ENCODE data around the gene ELF2. TPM values are rescaled to one million over a fixed set of nuclear protein-coding genes. Genes with fewer than 3 reads are reported as not detected.

Gene ELF2
- total RNA-seq, 2 donors from 2014 or later = 47.6 to 53.9 TPM

DNA sequence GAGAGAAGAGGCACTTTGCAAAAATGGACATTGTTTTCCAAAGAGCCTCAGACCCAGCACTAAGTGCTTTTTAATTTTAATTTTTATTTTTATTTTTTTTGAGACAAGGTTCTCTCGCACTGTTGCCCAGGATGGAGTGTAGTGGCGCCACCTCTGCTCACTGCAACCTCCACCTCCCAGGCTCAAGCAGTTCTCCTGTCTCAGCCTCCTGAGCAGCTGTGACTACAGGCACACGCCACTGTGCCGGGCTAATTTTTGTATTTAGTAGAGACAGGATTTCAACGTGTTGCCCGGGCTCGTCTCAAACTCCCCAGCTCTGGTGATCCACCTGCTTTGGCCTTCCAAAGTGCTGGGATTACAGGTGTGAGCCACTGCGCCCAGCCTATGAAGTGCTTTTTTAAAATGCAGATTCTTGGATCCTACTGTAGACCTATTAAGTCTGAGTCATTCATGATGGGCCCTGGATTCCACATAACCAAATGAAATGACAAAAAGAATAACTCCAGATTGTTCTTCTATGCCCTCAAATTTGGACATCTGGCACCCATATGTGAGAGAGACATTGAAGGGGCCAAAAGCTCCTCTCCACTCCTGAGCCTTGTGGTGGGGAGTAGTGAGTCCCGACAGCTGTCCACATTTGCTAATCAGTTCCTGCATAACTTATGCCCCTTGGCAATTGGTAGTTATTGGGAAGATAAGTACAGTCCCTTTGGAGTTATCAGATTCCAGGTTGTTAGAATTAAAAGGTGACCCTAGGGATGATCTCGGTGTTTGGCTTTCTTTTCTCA lies 157.9 kb downstream of the ELF2 start:
- H3K9me3 ChIP-seq (ENCODE audit: control insufficient read depth, low read length) = no peaks in the 10 kb centered on the region
- WGBS, 2 experiments (ENCODE audit: insufficient coverage in 1 of 2, insufficient read length in 1 of 2) = 64 to 69% methylated on average over 5 to 10 of the region's 10 CpGs
- no peak overlapping the region for H3K9ac ChIP-seq (ENCODE audit: extremely low read depth, low read length, poor library complexity, severe bottlenecking)
- peak overlapping the region; percentile 87 for H3K4me3 Mint-ChIP-seq
- no peaks in the 10 kb centered on the region for H3K27me3 Mint-ChIP-seq (ENCODE audit: insufficient read depth)
- H3K27me3 ChIP-seq (ENCODE audit: control insufficient read depth, insufficient read depth, low read length, poor library complexity, severe bottlenecking) = no peaks in the 10 kb centered on the region
- H3K9me3 Mint-ChIP-seq = no peaks in the 10 kb centered on the region
- H3K4me3 ChIP-seq (ENCODE audit: low read length) = peak overlapping the region; percentile 75
- peaks cover 15% of the 10 kb centered on the region for H3K4me1 ChIP-seq (ENCODE audit: control insufficient read depth, insufficient read depth, low read length)
- H3K27ac ChIP-seq (ENCODE audit: low read depth, low read length) = no peak overlapping the region
- peaks cover 47% of the 10 kb centered on the region for H3K4me1 Mint-ChIP-seq
- peak overlapping the region; percentile 26 for H3K27ac Mint-ChIP-seq
- peaks cover 16% of the 10 kb centered on the region for H3K36me3 ChIP-seq (ENCODE audit: control insufficient read depth, insufficient read depth, low read length)
- H3K36me3 Mint-ChIP-seq (ENCODE audit: low read depth) = peaks cover 12% of the 10 kb centered on the region
- TF ChIP-seq, protein P1, sequence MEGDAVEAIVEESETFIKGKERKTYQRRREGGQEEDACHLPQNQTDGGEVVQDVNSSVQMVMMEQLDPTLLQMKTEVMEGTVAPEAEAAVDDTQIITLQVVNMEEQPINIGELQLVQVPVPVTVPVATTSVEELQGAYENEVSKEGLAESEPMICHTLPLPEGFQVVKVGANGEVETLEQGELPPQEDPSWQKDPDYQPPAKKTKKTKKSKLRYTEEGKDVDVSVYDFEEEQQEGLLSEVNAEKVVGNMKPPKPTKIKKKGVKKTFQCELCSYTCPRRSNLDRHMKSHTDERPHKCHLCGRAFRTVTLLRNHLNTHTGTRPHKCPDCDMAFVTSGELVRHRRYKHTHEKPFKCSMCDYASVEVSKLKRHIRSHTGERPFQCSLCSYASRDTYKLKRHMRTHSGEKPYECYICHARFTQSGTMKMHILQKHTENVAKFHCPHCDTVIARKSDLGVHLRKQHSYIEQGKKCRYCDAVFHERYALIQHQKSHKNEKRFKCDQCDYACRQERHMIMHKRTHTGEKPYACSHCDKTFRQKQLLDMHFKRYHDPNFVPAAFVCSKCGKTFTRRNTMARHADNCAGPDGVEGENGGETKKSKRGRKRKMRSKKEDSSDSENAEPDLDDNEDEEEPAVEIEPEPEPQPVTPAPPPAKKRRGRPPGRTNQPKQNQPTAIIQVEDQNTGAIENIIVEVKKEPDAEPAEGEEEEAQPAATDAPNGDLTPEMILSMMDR (conservative IDR thresholded peaks at IDR 0.05) = peak; percentile 35
- peak; percentile 64 for DNase-seq

DNA sequence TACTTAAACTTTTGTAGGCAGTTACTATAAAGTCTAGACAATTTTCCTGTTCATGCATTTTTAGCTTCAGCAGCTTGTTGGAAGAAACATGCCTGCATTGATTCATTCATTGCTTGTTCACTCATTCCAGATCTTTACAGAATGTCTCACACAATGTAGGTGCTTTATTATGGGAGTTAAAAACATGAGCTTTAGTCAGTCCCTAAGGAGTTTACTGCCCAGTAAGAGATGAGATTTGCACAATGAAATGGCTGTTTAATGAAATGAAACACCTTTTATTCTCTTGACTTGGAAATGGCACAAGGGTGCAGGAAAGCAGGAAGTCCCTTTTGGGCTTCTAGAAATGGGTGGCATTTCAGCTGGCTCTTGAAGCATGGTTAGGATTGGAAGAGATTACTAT lies 158.5 kb downstream of the ELF2 start:
- no peak overlapping the region for H3K27ac ChIP-seq (ENCODE audit: low read depth, low read length)
- H3K9ac ChIP-seq (ENCODE audit: extremely low read depth, low read length, poor library complexity, severe bottlenecking) = no peak overlapping the region
- no peak for DNase-seq
- no peaks in the 10 kb centered on the region for H3K9me3 ChIP-seq (ENCODE audit: control insufficient read depth, low read length)
- peaks cover 17% of the 10 kb centered on the region for H3K4me1 ChIP-seq (ENCODE audit: control insufficient read depth, insufficient read depth, low read length)
- Mint-ChIP-seq H3K9me3 (no peaks in the 10 kb centered on the region), H3K27ac (no peak overlapping the region), H3K27me3 (ENCODE audit: insufficient read depth) (no peaks in the 10 kb centered on the region), H3K4me1 (peaks cover 50% of the 10 kb centered on the region), H3K36me3 (ENCODE audit: low read depth) (peaks cover 12% of the 10 kb centered on the region), H3K4me3 (peak overlapping the region; percentile 87)
- TF ChIP-seq, protein P1 (conservative IDR thresholded peaks at IDR 0.05) = no peak
- H3K4me3 ChIP-seq (ENCODE audit: low read length) = peak overlapping the region; percentile 75
- peaks cover 16% of the 10 kb centered on the region for H3K36me3 ChIP-seq (ENCODE audit: control insufficient read depth, insufficient read depth, low read length)
- no peaks in the 10 kb centered on the region for H3K27me3 ChIP-seq (ENCODE audit: control insufficient read depth, insufficient read depth, low read length, poor library complexity, severe bottlenecking)

DNA sequence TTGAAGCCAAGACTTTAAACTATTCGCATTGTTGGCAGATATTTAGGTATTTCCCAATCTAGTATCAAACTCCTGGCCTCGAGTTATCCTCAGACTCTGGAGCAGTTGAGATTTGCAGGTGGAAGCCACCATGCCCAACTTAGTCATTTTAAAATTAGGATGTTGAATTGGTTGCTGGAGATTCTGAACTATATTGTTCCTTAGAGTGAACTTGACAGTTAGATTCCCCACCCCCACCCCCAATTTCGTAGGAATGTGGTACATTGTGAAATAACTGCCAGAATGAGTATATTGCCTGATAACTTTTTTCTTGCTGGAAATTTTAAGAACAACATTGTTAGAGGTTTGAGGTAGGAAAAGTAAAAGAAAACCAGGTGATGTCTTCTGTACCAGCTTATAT lies 159.2 kb downstream of the ELF2 start:
- Histone ChIP-seq H3K27me3 (ENCODE audit: control insufficient read depth, insufficient read depth, low read length, poor library complexity, severe bottlenecking) (no peaks in the 10 kb centered on the region), H3K9ac (ENCODE audit: extremely low read depth, low read length, poor library complexity, severe bottlenecking) (no peak overlapping the region), H3K9me3 (ENCODE audit: control insufficient read depth, low read length) (no peaks in the 10 kb centered on the region), H3K27ac (ENCODE audit: low read depth, low read length) (no peak overlapping the region), H3K4me3 (ENCODE audit: low read length) (peak overlapping the region; percentile 75), H3K4me1 (ENCODE audit: control insufficient read depth, insufficient read depth, low read length) (peaks cover 13% of the 10 kb centered on the region), H3K36me3 (ENCODE audit: control insufficient read depth, insufficient read depth, low read length) (peaks cover 13% of the 10 kb centered on the region)
- Mint-ChIP-seq H3K27me3 (ENCODE audit: insufficient read depth) (no peaks in the 10 kb centered on the region), H3K27ac (no peak overlapping the region), H3K36me3 (ENCODE audit: low read depth) (peaks cover 9% of the 10 kb centered on the region), H3K4me3 (peak overlapping the region; percentile 87), H3K4me1 (peaks cover 48% of the 10 kb centered on the region), H3K9me3 (no peaks in the 10 kb centered on the region)
- WGBS, 2 experiments (ENCODE audit: insufficient coverage in 1 of 2, insufficient read length in 1 of 2) = 62 to 92% methylated on average over 2 to 3 of the region's 3 CpGs
- no peak for DNase-seq
- TF ChIP-seq, protein P1 (conservative IDR thresholded peaks at IDR 0.05) = no peak
